ENCODE measurements around the gene HIF3A.
A peak's percentile ranks its signal among the peaks of the same experiment; 100 is the strongest.

The HIF3A gene

GRCh38 chr19:46353730-46354528, 57.1 kb downstream of the HIF3A start:
- no peak for DNase-seq (ENCODE audit: low spot score)
- ChIA-PET POLR2A (ENCODE audit: low non-redundant PET) (no interaction called here), CTCF (interaction anchor here (1.0 to 1.1 kb wide), 2 partner anchors 11 to 88 kb away, joined by 3 to 9 read pairs; no protein-coding TSS in a partner anchor)
- peak overlapping the region; percentile 93 for H3K27ac ChIP-seq
- no peak for TF ChIP-seq CTCF (conservative IDR thresholded peaks at IDR 0.05; ENCODE audit: low read depth)

DNA sequence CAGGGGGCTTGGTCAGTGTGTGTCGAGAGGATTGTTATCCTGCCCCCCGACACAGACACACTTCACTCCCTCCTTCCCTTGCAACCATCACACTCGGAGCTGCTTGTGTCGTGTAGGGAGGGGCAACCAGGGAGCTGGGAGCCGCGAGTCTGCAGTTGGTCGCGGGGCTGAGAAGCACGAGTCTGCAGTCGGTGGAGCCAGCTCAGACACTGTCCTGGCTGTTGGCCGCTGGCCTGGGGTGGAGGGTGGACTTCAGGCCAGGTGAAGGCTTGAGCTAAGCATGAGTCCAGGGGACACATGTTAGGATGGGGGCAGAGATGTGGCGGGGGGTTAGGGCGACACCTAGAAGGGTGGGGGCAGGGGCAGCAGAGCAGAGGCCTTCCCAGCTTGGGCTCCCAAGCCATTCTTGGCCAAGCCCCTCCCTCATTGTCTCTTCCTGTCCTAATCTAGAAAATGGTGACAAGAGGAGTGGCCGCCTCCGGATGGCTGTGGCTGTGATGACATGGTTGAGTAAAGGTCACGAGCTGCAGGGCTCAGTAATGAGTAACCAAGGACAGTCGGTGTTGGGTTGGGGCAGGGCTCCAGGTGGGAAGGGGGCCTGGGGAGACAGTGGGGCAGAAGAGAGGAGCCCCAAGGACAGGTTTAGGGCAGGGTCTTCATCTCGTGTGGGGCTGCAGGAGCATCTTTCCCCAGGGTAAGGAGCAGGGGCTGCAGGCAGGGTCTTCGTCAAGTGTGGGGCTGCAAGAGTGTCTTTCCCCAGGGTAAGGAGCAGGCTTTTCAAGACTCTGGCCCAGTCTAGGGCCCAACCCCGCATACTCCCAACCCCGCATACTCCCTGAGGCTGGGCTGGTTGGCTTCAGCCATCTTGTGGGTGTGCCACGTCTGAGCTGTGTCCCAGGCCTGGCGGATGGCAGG, 58.6 kb downstream of the HIF3A start:
- TF ChIP-seq CTCF (conservative IDR thresholded peaks at IDR 0.05; ENCODE audit: low read depth) = no peak
- ChIA-PET POLR2A (ENCODE audit: low non-redundant PET) (no interaction called here), CTCF (interaction anchor here (1.1 kb wide), 1 partner anchor 9 kb away, joined by 3 read pairs; no protein-coding TSS in a partner anchor)
- H3K27ac ChIP-seq = peak overlapping the region; percentile 48
- no peak for DNase-seq (ENCODE audit: low spot score)

- CTCF ChIA-PET = no interaction called here
- POLR2A ChIA-PET (ENCODE audit: low non-redundant PET) = interaction anchor here (0.6 kb wide), 1 partner anchor 952 kb away, joined by 4 read pairs; no protein-coding TSS in a partner anchor
- H3K27ac ChIP-seq = peak overlapping the region; percentile 48
- no peak for TF ChIP-seq CTCF (conservative IDR thresholded peaks at IDR 0.05; ENCODE audit: low read depth)
- no peak for DNase-seq (ENCODE audit: low spot score)
These were observed 59.6 kb downstream of the HIF3A start for GRCh38 chr19:46356149-46357055.

GRCh38 chr19:46357846-46358583, 61.2 kb downstream of the HIF3A start:
- no peak for DNase-seq (ENCODE audit: low spot score)
- ChIA-PET CTCF (interaction anchor here (1.3 kb wide), 1 partner anchor 77 kb away, joined by 3 read pairs; no protein-coding TSS in a partner anchor), POLR2A (ENCODE audit: low non-redundant PET) (no interaction called here)
- H3K27ac ChIP-seq = no peak overlapping the region; the same call in 1 of the 2 replicates
- no peak for TF ChIP-seq CTCF (conservative IDR thresholded peaks at IDR 0.05; ENCODE audit: low read depth)

DNA sequence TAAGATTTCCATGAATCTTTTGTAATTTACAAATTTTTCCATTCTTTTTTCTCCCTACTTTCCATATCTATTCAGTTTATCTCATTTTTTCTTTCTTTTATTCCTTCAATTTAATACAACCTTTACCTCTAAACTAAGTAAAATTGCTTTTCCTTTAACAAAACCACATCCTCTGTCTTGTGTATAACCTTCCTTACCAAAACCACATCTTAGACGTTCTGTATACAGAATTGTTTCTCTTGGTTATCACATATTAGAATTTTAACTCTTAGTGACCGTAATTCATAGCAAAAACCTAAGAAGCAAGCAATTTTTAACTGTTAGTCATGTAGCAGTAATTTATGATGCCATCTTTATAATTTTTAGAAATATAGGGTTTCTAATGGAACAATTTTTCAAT, 65.1 kb downstream of the HIF3A start:
- ChIA-PET CTCF (interaction anchor here (0.7 kb wide), 1 partner anchor 342 kb away, joined by 4 read pairs; no protein-coding TSS in a partner anchor), POLR2A (ENCODE audit: low non-redundant PET) (no interaction called here)
- no peak for DNase-seq (ENCODE audit: low spot score)
- H3K27ac ChIP-seq = no peak overlapping the region
- TF ChIP-seq CTCF (conservative IDR thresholded peaks at IDR 0.05; ENCODE audit: low read depth) = no peak

All from RWPE1 (cell line).